Stimulated activated CD8-positive, alpha-beta memory T cell treated with anti-CD3 and anti-CD28 coated beads, Interleukin-7, amount 100 ng/mL, for 1 hour (primary cell): ENCODE data around the gene TPO.
"Not testable (repeated sequence)": the region's sequence is repeated elsewhere in the genome, so short reads cannot be mapped to it uniquely, and the experiment has no call there.

ENCODE experiments used
- DNase-seq, 2 donors: peaks; one replicate each; pipeline ENCODE4 v3.0.0-alpha.2; 2020; ENCODE audit warnings: low read depth in 2 of 2

Gene TPO

GRCh38 chr2:1405124-1405523, 8.1 kb upstream of the TPO start:
- DNase-seq: no peak

- DNase-seq: no peak
These were observed 7.3 kb upstream of the TPO start for GRCh38 chr2:1405967-1406366.

- no peak for DNase-seq
These were observed 6.8 kb upstream of the TPO start for GRCh38 chr2:1406434-1406833.

GRCh38 chr2:1407950-1408675, 5.2 kb upstream of the TPO start:
- DNase-seq: no peak

DNA sequence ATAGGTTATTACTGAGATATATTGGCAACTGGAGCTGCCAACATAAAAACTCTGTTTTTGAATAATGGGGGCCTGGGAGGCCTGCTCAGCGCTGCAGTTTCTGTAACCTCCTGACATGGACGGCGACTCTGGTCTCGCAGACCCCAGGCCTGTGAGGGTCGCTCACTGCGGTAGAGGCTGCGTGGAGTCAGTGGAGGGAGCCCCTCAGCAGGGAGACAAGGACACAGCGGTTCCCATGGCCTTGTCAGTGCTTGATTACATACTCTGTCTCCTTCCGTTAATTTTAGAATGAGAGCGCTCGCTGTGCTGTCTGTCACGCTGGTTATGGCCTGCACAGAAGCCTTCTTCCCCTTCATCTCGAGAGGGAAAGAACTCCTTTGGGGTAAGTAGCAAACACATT, 858 bp downstream of the TPO start:
- DNase-seq: no peak

- DNase-seq: not testable (repeated sequence)
These were observed 1.6 kb downstream of the TPO start for GRCh38 chr2:1414901-1415300.

GRCh38 chr2:1415501-1415900, 2.2 kb downstream of the TPO start:
- no peak for DNase-seq

DNA sequence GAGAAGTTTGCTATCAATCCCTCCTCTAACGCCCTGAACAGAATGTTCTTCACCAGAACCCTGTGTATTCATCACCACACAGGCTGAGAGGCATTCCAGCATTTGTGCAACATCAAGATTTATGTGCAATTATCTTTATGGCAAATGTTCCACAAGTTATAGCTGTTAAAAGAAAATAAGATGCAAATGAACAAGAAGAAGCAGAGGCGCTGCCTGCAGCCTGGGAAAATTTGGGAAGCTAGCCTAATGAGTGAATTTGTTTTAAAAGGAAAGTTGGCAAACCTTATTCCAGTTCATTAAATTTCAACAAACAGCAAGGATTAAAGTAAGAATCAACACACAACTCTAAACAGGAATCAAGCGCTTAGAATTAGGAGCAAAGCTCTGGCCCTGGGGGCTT, 5.3 kb downstream of the TPO start:
- DNase-seq: no peak

- no peak for DNase-seq
These were observed 7.7 kb downstream of the TPO start for GRCh38 chr2:1420746-1421480.

- DNase-seq: no peak
These were observed 8.5 kb downstream of the TPO start for GRCh38 chr2:1421731-1422130.

GRCh38 chr2:1422131-1422530, 8.9 kb downstream of the TPO start:
- DNase-seq: no peak

DNA sequence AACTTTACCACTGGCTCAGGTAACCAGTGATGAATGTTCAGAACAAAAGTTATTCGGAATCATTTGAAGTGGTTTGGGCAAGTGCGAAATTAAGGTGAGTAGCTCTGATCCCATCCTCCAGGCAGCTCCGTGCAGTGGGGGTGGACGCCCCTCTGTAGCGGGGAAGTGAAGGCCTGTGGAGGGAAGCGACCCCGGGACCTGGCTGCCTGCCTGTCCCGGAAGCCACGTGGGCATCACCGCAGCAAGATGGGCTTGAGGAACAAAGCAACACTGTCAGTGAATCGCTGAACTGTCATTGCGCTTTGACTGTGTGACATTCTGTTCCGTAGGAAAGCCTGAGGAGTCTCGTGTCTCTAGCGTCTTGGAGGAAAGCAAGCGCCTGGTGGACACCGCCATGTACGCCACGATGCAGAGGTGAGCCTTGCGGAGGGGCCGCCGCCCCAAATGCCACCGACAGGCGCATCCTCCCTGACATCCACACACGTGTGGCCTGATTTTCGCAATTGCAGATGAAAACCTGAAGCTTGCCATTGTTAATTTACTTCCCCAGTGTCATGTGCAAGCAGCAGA, 9.5 kb downstream of the TPO start:
- no peak for DNase-seq

DNA sequence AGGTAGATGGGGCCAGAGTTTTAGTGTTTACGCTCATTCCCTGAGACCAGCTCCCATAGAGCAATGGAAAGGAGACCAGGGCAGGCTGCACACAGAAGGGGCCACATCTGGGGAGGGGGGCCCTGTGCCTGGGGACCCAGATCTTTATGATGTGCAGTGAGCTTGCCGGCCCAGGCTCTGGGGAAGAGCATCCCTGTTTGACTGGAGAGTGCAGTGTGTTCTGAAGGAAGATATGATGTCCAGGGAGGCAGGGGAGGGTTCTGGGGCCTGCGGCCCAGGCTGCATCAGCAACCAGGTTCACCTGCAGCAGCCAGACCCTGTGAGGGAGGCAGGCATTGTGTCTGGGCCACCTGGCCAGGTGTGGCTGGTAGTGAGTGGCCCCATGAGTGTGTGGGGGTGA, 13.8 kb downstream of the TPO start:
- no peak for DNase-seq

GRCh38 chr2:1429895-1430294, 16.6 kb downstream of the TPO start:
- no peak for DNase-seq

DNA sequence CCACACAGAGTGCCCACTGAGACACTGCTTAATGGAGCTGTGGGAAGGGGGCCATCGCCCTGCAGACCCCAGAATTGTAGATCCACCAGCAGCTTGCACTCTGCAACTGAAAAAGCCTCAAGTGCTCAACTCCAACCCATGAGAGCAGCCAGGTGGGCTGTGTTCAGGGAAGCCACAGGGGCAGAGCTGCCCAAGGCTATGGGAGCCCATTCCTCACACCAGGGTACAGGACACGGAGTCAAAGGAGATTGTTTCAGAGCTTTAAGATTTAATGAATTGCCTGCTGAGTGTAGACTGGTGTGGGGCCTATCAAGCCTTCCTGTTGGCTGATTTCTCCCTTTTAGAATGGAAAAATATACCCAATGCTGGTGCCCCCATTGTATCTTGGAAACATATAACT, 17.2 kb downstream of the TPO start:
- no peak for DNase-seq

GRCh38 chr2:1431886-1432400, 18.7 kb downstream of the TPO start:
- DNase-seq: no peak

GRCh38 chr2:1432726-1433125, 19.5 kb downstream of the TPO start:
- no peak for DNase-seq

GRCh38 chr2:1436369-1436768, 23.1 kb downstream of the TPO start:
- DNase-seq: no peak

DNA sequence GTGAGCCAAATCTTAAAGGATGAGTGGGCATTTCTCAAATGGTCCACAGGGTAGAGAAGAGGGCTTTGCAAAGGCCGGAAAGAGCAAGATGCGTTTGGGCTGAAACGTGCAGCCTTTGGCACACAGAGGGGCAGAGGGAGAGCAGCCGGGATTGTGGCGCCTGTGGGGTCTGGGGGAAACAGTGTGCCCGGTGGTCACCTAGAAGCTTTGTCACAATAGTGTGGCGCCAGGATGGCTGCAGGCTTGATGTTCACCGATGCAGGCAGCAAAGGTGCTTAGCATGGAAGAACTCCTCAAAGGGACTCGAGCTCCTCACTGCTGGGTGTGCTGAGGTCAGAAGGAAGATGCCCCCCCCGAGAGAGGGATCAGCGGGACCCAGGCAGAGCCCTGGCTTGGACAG, 23.8 kb downstream of the TPO start:
- DNase-seq: no peak

DNA sequence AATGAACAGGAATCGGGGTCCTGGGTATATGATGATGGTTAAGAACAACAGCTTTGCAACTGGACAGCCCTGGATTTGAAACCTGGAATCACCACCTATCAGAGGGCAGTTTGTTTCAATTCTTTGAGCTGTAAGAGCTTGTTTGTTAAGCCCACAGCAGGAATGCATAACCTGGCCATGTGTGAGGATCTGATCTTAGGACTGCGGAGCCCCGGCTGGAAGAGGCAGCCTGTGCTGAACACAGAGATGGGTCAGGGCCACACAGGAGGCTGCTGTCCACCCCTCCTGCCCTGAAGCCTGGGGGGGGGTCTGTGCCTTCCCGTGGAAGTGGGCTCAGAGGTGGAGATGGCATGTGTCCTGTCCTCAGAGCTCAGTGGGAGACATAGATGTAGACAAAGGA, 24.3 kb downstream of the TPO start:
- no peak for DNase-seq

DNA sequence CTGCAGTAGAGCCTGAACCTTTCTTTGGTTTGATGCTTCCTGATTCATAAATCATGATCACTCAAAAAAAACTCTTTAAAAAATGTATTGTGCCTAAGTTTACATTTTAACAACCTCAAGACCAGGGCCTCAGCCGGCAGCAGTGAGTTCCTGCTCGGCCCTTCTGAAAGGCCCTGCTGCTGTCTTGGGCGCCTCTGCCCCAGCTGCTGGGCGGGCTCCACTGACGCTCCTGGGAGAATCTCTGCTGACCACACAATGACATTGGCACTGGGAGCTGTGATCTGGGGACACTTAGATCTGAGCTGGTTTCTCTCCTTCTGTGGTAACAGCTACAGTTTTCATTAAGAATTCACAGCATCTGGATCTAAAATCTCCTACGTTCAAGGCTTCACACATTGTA, 25.7 kb downstream of the TPO start:
- DNase-seq: no peak

DNA sequence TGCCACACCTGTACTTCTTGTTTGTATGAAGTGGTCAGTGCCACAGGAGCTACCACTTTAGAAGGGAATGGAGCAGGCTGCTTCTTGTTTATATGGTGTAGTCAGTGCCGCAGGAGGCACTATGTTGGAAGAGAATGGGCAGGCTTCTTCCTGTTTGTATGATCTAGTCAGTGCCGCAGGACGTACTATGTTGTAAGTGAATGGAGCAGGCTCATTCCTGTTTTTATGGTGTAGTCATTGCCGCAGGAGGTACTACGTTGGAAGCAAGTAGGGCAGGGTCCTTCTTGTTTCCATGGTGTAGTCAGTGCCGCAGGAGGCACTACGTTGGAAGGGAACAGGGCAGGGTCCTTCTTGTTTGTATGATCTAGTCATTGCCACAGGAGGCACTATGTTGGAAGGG, 27.3 kb downstream of the TPO start:
- DNase-seq: no peak

GRCh38 chr2:1446301-1446700, 33.0 kb downstream of the TPO start:
- DNase-seq: no peak
